ENCODE data around the gene EXOC3L4.
"Not testable (repeated sequence)": the region's sequence is repeated elsewhere in the genome, so short reads cannot be mapped to it uniquely, and the experiment has no call there.

Gene EXOC3L4

DNA sequence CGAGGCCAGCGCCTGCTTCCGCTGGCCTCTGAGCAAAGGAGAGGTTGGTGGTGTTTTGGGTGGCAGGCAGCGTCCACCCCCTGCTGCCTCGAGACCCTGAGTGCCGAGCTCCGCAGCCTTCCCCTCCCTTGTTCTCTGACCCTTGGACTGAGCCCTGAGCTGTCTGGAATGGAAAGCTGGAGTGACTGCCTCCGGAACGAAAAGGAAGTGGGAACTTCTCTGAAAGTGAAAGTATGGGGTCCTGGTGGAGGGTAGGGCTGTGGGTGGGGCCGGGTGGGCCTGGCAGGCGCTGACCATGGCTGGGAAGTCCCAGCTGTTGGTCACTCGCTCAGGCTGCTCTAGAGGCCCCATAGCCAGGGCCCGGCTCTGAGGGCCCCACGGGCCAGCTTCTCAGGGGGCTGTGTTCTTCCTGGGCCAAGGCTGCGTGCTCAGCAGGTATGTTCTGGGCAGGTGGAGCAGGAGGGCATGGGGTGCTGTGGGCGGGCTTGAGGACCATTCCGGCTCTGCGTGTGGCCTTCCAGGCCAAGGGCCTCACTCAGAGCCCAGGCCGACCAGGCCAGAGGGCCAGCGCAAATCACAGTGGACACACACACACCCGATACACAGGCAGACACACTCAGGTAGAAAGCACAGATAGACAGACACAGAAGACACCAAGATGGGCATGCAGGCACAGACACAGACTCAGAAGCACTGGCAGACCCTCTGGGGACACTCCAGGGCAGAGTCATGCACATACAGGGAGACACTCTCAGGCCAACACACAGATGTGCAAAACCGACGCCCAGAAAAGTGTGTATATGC lies at the start of gene EXOC3L4:
EXOC3L4 (plus strand) TSS at position 320 of the 804 bp plus-strand sequence. CDS start 5,495 bp downstream, outside the sequence.
- peak; percentile 72 to 83 (median 80) for DNase-seq

DNA sequence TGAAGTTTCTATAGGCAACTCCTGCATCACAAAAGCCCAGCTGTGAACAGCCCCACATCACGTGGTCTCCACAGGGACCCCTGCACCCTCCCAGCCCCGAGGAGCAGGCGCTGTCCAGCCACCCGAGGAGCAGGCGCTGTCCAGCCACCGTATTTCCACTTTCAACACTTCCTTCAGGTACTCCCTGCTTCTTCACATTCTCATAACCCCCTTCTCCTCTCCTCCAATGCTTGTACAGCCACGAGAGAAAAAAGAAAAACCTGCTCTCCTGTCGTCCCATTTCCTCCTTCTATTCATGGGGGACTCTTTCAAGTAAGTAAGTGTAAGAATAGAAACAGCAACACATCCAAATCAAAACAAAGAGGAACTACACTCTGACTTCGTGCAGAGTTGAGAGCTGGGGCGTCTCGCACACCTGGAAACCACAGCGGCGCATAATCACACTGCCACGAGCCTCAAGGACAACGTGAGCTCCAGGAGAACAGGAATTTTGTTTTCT lies 49.1 kb upstream of the EXOC3L4 start:
- no peak for DNase-seq

DNA sequence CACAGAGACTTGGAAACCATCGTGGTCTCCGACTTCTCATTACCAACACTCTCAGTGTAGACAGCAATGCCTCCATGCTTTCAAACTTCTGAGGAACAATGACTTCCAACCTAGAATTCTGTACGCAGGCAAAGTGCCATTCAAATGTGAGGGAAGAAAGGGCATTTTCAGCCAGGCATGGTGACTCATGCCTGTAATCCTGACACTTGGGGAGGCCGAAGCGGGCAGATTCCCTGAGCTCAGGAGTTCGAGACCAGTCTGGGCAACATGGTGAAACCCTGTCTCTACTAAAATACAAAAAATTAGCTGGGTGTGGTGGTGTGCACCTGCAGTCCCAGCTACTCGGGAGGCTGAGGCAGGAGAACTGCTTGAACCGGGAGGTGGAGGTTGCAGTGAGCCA lies 47.1 kb upstream of the EXOC3L4 start:
- DNase-seq: not testable (repeated sequence)

DNA sequence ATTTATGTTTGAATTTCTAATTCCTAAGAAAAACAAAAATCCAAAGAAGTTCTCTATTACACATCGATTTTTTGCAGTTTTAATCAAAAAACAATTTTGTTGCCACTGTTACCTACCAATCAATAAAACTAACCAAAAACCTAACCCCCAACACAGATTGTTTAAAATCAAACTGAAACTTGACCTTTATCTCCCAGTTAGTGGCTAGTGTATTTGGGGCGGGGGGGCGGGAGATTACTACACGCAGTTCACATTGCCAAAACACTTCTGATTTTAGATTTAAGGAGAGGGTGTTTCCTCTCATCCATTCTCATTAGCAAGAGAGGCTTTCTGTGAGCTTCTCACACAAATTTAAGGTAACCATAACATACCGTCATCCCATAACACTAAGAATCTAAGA lies 43.6 kb upstream of the EXOC3L4 start:
- no peak for DNase-seq

DNA sequence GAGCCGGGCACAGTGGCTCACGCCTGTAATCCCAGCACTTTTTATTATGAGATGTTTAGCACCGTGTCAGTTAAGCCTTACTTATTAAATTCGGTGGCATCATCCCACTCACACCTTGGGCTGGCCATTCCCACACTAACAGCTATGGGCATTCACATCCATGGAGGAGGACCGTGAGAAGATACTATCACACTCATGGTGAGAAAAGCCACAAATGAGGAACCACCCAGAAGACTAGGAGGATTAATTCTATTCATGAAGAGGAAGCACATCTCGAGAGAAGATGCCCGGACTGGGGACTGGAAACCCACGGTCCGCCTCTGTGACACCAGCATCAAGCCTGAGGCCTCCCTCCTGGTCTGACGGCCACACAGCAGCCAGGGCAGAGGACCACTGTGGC lies 42.1 kb upstream of the EXOC3L4 start:
- peak; percentile 83 to 87 (median 85) for DNase-seq

DNA sequence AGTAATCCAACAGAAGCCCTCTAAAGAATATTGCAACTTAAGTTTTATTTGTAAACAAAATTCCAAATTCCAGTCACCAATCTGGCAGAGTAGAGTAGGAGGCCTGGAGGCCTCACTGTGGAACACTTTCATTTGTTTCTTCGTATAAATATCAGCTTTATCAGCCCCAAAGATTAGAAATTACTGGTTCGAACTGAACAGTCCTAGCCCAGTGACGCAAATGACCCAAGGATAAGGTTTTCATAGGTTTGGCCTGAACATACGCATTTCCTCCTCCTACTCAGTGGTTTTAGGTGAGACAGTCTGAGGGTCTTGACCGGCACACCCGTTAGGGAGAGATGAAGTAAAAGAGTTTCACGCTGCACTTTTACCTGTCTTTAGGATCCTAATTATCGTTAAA lies 38.8 kb upstream of the EXOC3L4 start:
- DNase-seq: no peak

DNA sequence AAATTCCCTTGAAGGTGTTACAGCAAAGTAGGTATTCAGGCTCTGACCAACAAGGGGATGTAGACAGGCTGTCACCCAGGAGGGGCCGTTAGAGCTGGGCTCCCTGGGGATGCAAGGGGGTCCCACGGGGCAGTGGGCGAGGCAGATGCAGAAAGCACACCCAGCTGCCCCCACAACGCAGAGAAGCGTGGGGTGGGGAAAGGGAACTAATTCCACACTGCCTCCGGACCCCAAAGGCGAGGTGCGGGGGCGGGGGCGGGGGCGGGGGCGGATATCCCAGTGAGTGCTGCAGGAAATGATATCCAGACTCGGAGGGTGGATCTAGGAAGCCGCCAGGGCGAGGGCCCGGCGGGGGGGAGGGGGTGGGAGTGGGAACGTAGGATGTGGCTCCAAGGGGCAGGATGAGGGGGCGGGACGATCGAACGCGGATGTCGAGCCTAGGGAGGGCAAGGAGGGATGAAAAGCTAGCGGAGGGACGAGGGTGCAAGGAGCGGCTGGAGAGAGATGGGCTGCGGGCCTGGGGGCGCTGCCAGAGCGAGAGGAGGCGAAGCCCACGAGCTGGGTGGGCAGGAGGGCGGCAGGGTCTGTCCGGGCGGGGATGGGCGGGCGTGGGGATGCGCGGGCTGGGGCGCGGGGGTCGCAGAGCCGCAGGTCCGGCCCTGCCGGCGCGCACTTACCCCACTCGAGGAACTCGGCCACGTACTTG lies 38.0 kb upstream of the EXOC3L4 start:
- peak in 2 of 3 donors; percentile 27 to 56 for DNase-seq

DNA sequence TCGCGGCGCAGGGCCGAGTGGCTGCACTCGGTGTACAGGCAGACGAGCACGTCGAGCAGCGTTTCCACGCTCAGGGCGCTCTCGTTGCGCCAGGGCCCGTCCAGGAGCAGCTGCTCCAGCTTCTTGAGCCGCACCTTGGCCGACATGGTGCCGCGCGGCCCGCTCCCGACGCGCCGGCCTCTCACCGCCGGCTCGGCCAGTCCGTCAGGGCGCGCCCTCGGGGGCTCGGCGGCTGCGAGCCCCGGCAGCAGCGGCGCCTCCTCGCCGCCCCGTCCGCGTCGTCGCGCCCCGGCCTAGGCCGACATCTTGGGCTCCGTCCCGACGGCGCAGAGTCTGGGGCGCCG lies 37.5 kb upstream of the EXOC3L4 start:
- no peak for DNase-seq

DNA sequence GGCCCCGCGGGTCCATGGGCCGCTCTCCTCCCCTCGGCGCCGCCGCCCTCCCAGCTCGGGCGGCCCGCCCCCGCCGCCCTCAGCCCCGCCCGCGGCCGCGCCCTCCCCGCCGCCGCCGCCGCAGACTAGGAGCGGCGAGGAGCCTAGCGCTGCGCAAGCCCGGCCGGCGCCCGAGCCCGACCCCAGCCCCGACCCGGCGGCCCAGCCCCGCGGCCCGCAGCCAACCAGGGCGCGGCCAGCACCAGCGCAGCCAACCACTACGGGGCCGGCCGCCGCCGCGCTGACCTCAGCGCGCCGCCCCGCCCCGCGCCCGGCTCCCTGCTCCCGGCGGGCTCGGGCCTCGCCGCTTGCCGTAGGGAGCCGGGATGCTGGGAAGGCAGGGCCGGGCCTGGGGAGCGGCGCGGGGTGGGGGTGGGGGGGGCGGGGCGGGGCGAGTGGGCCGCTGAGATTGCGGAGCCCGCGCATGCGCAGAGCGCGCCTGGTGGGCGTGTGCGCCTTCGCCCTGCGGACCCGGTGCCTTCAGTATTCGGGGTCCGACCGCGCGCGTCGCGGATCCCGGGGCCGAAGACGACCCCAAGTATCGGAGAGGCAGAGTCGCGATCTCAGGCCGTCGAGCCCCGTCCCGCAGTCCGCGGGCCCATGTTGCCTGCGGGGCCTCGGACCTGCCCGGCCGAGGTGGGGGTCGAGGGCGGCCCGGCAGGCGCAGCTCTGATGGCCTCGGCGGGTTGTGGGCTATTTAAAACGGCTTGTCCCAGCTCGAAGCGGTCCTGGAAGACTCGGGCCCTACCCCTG lies 37.0 kb upstream of the EXOC3L4 start, which contains the start of gene CDC42BPB:
CDC42BPB (minus strand) TSS at position 178 of the 792 bp plus-strand sequence. CDS start 376 bp downstream, outside the sequence.
- DNase-seq: peak; percentile 96 to 98 (median 96)

DNA sequence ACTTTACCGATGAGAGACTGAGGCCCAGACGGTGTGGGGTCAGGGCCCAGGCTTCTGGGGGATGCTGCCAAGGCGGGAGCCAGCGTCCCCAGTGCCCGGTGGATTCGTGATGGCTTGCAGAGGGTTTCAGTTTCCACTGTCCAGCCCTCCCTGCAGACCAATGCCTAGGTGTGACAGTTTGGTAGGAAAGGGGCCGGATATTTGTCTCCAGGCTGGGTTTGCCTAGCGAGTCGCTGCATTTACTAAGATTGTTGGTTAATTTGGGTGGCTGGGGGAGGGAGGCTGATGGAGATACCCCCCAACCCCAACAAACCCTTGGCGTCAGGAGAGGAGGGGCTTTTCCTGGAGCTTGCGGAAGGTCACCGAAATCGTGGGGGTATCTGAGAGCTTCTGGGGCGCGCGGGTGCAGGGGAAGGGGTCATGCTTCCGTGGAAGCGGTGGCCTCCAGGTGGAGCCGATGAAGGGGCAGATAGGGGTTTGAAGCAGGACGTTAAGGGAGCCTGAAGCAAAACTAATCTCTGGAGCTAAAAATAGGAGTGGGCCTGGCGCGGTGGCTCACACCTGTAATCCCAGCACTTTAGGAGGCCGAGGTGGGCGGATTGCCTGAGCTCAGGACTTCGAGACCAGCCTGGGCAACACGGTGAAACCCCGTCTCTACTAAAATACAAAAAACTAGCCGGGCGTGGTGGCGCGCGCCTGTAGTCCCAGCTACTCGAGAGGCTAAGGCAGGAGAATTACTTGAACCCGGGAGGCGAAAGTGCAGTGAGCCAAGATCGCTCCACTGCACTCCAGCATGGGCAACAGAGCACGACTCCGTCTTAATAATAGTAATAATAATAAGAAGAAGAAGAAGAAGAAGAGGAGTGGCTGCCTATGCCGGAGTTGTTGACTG lies 36.1 kb upstream of the EXOC3L4 start:
- no peak for DNase-seq

DNA sequence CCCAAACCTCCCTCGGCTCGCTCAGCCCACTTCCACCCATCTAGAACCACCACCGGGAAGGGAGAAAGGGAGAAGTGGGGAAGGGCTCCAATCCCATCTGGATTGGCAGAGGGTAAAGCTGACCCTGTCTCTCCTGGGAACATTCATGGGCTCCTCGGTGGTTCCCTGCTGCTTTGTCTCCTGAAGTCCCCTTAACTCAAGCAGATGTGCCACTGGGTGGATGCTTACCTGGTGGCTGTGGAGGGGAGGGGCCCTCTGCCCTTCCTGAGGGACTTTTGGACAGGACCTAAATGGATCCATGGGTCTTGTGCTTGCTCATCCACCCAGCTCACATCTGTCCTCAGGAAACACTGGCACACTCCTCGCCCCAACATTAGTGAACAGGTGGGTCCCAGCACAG lies 35.0 kb upstream of the EXOC3L4 start:
- DNase-seq: no peak

DNA sequence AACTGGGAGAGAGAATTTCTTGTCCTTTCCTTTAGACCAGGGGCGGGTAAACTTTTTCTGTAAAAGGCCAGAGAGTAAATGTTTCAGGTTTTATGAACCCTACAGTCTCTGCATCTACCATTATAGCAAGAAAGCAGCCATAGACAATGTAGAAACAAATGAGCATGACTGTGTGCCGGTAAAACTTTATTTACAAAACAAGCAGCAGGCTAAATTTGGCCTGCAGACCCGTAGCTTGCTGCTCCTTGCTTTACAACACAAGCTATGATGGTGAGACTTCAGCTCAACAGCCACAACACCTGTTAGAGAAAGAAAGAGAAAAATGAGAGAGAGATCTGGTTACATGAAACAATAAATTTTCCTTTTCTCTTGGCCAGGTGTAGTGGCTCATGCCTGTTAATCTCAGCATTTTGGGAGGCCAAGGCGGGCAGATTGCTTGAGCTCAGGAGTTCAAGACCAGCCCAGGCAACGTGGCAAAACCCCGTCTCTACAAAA lies 33.0 kb upstream of the EXOC3L4 start:
- no peak for DNase-seq

DNA sequence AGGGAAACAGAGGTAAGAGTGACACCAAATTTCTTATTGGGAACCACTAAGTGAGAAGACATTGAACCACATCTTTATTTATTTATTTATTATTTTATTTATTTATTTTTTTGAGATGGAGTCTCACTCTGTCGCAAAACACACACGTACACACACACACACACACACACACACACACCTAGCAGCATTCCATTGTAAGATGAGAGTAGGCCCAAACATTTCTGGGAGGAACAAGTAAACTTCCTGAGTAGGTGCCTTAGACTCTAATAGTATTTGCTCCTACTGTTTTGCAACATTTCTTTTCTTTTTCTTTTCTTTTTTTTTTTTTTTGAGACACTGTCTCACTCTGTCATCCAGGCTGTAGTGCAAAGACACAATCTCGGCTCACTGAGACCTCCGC lies 30.1 kb upstream of the EXOC3L4 start:
- DNase-seq: no peak

DNA sequence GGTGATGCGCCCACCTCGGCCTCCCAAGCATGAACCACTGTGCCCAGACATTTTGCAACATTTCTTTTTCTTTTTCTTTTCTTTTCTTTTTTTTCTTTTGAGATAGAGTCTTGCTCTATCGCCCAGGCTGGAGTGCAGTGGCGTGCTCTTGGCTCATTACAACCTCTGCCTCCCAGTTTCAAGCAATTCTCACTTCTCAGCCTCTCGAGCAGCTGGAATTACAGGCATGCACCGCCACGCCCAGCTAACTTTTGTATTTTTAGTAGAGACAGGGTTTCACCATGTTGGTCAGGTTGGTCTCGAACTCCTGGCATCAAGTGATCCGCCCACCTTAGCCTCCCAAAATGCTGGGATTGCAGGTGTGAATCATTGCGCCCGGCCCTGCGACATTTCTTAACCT lies 29.5 kb upstream of the EXOC3L4 start:
- DNase-seq: no peak

DNA sequence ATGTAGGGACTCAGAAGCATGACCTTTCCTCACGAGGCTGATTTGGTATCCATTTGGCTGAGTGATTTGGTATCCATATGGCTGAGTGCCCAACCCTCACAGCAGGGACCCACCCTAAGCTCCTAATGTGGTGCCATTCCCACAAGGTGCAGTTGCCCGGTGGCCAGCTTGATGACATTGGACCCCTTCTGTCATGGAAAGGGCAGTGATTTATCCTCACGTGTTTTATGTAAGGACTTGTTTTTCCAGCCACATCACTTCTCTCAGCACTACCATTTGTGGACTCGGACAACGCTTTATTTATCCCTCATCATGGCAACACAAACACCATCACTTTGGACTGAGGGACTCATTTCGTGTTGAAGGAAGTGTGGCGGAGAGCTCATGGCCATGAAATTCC lies 28.7 kb upstream of the EXOC3L4 start:
- no peak for DNase-seq

DNA sequence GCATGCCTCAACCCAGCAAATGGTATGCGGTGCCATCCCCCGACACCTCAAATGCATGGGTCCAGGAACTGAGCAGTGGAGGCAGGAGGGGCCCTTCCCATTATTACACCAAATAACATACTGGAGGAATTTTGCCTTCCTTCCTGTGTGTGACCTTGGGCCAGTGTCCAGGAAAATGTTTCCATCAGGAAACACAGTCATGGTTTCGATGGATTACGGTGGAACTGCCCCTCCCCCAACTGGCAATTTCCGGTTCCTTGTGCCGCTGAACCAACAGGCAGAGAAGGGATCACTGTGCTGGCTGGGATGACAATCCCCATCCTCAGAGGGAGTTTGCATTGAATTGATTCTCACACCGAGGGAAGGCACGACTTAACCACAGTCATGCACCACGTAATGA lies 28.1 kb upstream of the EXOC3L4 start:
- no peak for DNase-seq

DNA sequence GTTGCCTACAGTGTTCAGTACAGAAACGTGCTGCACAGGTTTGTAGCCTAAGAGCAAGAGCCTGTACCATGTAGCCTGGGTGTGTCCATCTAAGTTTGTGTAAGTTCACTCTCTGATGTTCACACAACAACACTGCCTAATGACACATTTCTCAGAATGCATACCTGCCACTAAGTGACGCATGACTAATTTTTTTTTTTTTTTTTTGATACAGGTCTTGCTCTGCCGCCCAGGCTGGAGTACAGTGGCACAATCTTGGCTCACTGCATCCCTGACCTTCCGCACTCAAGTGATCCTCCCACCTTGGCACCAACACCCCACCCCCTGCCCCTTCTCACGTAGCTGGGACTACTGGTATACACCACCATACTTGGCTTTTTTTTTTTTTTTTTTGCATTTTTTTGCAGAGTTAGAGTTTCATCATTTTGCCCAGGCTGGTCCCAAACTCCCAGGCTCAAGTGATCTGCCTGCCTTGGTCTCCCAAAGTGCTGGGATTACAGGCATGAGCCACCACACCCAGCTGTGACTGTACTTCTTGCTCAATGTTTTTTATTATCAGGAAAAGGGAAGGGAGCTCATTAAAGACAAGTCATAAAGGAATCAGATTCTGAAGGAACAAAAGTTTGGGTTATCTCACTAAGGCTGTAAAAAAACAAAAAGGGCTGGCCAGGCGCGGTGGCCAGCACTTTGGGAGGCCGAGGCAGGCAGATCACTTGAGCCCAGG lies 27.1 kb upstream of the EXOC3L4 start:
- DNase-seq: peak in 2 of 3 donors; percentile 43

DNA sequence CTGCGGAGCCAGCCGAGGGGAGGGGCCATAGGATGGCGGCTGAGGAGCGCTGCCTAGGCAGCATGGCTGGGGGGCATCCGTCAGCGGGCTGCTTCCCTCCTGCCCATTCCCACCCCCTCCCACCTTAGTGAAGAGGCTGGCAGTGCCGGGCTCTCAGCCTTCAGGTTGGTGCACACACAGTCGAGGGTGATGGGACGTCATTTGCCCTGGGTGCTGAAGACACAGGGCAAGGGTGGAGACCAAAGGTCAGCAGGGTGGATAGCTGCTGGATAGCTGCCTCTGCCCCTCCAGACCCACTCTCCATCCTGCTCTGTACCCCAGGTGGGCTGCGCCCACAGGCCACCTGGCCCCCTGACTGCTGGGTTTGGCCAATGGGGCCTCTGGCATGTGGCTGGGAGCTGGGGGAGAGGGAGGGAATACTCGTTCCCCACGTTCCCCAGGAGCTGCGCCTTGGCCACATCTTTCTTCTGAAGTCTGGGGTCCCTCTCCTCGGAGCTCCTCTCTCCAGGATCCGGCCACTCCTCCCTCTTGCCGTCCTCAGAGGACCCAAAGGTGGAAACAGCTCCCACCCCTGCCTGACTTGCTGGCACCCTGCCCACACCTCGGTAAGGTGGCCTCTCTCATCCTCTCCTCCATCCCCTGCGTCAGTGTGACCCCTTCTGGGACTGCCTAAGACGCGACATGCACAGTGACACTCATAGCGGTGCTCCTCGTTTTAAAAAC lies 26.0 kb upstream of the EXOC3L4 start:
- no peak for DNase-seq

DNA sequence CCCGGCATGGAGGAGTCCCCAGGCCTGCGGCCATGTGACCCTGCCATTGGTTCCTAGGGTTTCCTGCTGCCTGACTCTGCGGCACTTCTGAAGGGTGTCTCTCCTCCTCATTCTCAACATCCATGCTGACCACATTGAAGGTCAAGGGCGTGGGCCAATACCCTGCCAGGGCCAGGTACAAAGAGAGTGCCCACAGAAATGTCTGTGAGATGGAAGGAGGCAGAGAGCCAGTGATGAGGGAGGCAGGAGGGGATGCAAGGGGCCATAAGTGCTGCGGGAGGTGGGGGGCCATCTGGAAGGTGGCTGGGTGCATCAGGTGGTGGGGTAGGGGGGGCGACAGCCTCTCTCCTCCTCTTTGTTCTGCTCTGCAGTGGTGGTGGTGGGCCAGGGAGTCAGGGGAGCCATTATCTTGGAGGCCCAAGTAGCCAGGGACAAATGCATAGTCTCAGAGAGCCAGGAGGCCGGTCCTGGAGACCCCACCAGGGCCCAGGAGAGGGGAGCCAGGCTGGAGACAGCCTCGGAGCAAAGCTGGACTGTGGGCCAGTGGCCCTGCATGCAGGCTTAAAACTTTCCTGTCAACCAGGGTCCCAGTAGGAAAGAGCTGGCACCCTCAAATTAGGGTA lies 24.2 kb upstream of the EXOC3L4 start:
- DNase-seq: no peak

DNA sequence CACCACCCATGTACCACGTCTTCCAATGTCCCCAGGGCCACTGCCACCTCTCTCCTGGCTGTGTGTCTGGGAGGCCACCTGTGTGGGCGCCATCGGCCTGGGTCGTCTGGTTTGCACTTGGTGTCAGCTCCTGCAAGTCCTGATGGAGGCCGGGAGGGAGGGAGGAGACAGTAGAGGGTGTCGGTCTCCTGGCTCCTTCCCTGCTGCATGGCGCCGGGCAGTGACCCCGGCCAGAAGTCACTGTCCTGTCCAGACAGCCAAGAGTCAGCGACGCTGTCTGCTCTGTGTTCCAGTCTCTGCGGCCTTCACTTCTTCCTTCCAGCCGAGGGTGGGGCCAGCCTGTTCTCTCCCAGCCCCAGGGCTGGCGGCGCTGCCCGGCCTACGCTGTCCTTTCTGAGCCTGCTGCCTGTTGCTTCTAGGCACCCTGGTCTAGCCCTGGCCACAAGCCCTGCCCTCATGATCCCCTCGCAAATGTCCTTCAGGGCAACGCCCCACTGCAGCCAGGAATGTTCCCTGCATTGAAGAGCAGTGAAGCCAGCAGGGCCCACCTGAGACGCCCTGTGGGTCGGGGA lies 23.5 kb upstream of the EXOC3L4 start:
- DNase-seq: no peak

Measured in suppressor macrophage treated with lipopolysaccharide for 1 hour (primary cell).